GM12878 (cell line): ENCODE data around the gene NEURL4. TPM values are rescaled to one million over a fixed set of nuclear protein-coding genes. Genes with fewer than 3 reads are reported as not detected.

Experiments used
- ATAC-seq: fragments of 200-7000 bp; cut with Tn5 transposase; 3 replicates; pipeline ENCODE4 v1.9.1; 2020; ENCODE audit warnings: mild to moderate bottlenecking, moderate library complexity
- Bru-seq: library from RNA; stranded (reverse); fragments of 400-500 nt; gene quantifications from one replicate; lab custom pipeline; 2021; lab: Mats Ljungman, UMichigan
- BruChase-seq, 2 experiments: library from RNA; stranded (reverse); fragments of 400-500 nt; gene quantifications; one replicate each; lab custom pipeline; 2021; lab: Mats Ljungman, UMichigan
- BruUV-seq: library from RNA; stranded (reverse); fragments of 400-500 nt; replicated peaks from 2 replicates; lab custom pipeline; 2021; lab: Mats Ljungman, UMichigan
- CTCF ChIA-PET: fragments of 300-600 bp; sonication (Branson Sonifier 250); formaldehyde crosslinking; extraction: SDS; loops from one replicate; lab custom pipeline; 2021; ENCODE audit warnings: inconsistent platforms; lab: Yijun Ruan, JAX
- POLR2A ChIA-PET: fragments of 350-600 bp; formaldehyde crosslinking; extraction: SDS; loops from one replicate; lab custom pipeline; 2021; ENCODE audit warnings: inconsistent platforms; lab: Charles Lee
- RAD21 ChIA-PET: fragments of 300-600 bp; sonication (Branson Sonifier 250); formaldehyde crosslinking; loops from one replicate; lab custom pipeline; 2023; ENCODE audit warnings: antibody characterized with exemption; ENCODE audit not compliant: unreplicated experiment; lab: Charles Lee
- SMC1A ChIA-PET: fragments of 300-600 bp; sonication (Branson Sonifier 250); formaldehyde crosslinking; loops from one replicate; lab custom pipeline; 2023; ENCODE audit not compliant: unreplicated experiment, uncharacterized antibody; lab: Charles Lee
- DNase-seq: peaks from one replicate; pipeline ENCODE4 v3.0.0-alpha.2; 2011; ENCODE audit warnings: low read depth, low spot score
- FAIRE-seq: peaks from 3 replicates; lab custom pipeline; 2011; peaks lifted over from hg19 to GRCh38; lab: Jason Lieb, UNC
- H2AFZ ChIP-seq: 2 replicates; pipeline ENCODE4 v1.6.0; 2011; ENCODE audit warnings: low read depth, low read length, control low read depth; ENCODE audit not compliant: control insufficient read depth
- H3K27ac ChIP-seq: 2 replicates; pipeline ENCODE4 v1.5.1; 2011; ENCODE audit warnings: control low read depth; ENCODE audit not compliant: control insufficient read depth, insufficient read depth
- H3K27me3 ChIP-seq, 2 experiments: replicated peaks in 1 of 2; 2 replicates each; pipeline versions ENCODE4 v1.6.0 to v1.6.1; 2011; ENCODE audit warnings: low read length in 1 of 2; ENCODE audit not compliant: control insufficient read depth in 2 of 2, insufficient read depth in 2 of 2
- H3K36me3 ChIP-seq, 2 experiments: 2 replicates each; pipeline ENCODE4 v1.5.1; 2011; ENCODE audit warnings: low read length in 1 of 2; ENCODE audit not compliant: control insufficient read depth in 2 of 2, insufficient read depth in 2 of 2
- H3K4me1 ChIP-seq: 2 replicates; pipeline ENCODE4 v1.6.1; 2011; ENCODE audit warnings: mild to moderate bottlenecking, low read length, moderate library complexity, mixed read lengths; ENCODE audit not compliant: control insufficient read depth, insufficient read depth
- H3K4me2 ChIP-seq: 2 replicates; pipeline ENCODE4 v1.6.0; 2011; ENCODE audit warnings: control low read depth; ENCODE audit not compliant: control insufficient read depth, insufficient read depth
- H3K4me3 ChIP-seq: fragments of 200-600 bp; sonication (generic); 2 replicates; pipeline ENCODE4 v1.5.1; 2016
- H3K79me2 ChIP-seq: 2 replicates; pipeline ENCODE4 v1.6.0; 2011; ENCODE audit warnings: low read length; ENCODE audit not compliant: control insufficient read depth, insufficient read depth
- H3K9ac ChIP-seq: 2 replicates; pipeline ENCODE4 v1.8.0; 2011; ENCODE audit warnings: low read length, control low read depth, mixed read lengths; ENCODE audit not compliant: control insufficient read depth, insufficient read depth
- H3K9me3 ChIP-seq: replicated peaks from 3 replicates; pipeline ENCODE4 v1.5.1; 2011; ENCODE audit warnings: mild to moderate bottlenecking, low read length; ENCODE audit not compliant: control insufficient read depth, insufficient read depth
- H4K20me1 ChIP-seq: 2 replicates; pipeline ENCODE4 v1.6.0; 2011; ENCODE audit not compliant: control insufficient read depth, insufficient read depth
- EGR1 ChIP-seq, 2 experiments: IDR thresholded peaks; 1 replicate in 1 of 2; 2 replicates in 1 of 2; pipeline ENCODE4 v1.6.1; 2011 to 2012; ENCODE audit warnings: low read depth in 2 of 2, low read length in 2 of 2, borderline replicate concordance in 1 of 2, mild to moderate bottlenecking in 1 of 2, moderate library complexity in 1 of 2
- EZH2 ChIP-seq: IDR thresholded peaks from 2 replicates; pipeline ENCODE4 v1.6.1; 2012; ENCODE audit warnings: low read depth, mild to moderate bottlenecking, control low read depth, inconsistent platforms, low read length, borderline replicate concordance; ENCODE audit not compliant: control insufficient read depth
- KAT2A ChIP-seq: conservative IDR thresholded peaks from 2 replicates; pipeline ENCODE4 v1.6.1; 2011; ENCODE audit warnings: low read depth, low read length; ENCODE audit not compliant: control insufficient read depth
- NFYB ChIP-seq: IDR thresholded peaks from 2 replicates; pipeline ENCODE4 v1.6.1; 2011; ENCODE audit warnings: low read depth, mild to moderate bottlenecking, low read length, improper control_type of control experiment, moderate library complexity; ENCODE audit not compliant: insufficient read depth
- POLR2A ChIP-seq: IDR thresholded peaks from 2 replicates; pipeline ENCODE4 v1.6.1; 2011; ENCODE audit warnings: low read depth, mild to moderate bottlenecking, low read length
- RAD21 ChIP-seq: IDR thresholded peaks from 2 replicates; pipeline ENCODE4 v1.6.1; 2011; ENCODE audit warnings: mild to moderate bottlenecking, low read depth, low read length, moderate library complexity; ENCODE audit not compliant: insufficient read depth
- SIX5 ChIP-seq: IDR thresholded peaks from 2 replicates; pipeline ENCODE4 v1.6.1; 2011; ENCODE audit warnings: mild to moderate bottlenecking, low read depth, low read length, moderate library complexity; ENCODE audit not compliant: severe bottlenecking
- SMARCA5 ChIP-seq: fragments of 450-650 bp; IDR thresholded peaks from 2 replicates; pipeline ENCODE4 v1.6.1; 2017; ENCODE audit warnings: mild to moderate bottlenecking
- SRF ChIP-seq, 2 experiments: IDR thresholded peaks; 2 replicates each; pipeline ENCODE4 v1.6.1; 2011; ENCODE audit warnings: low read depth in 2 of 2, low read length in 2 of 2, mild to moderate bottlenecking in 1 of 2, moderate library complexity in 1 of 2
- ZBTB11 ChIP-seq: fragments of 450-650 bp; formaldehyde crosslinking; IDR thresholded peaks from 2 replicates; pipeline ENCODE4 v1.5.0; 2022; ENCODE audit warnings: mild to moderate bottlenecking, missing genetic modification characterization
- ZNF274 ChIP-seq: IDR thresholded peaks from one replicate; pipeline ENCODE4 v1.8.0; 2011; ENCODE audit not compliant: insufficient read length, insufficient read depth
- WGBS: methylation state at CpG from one replicate; pipeline ENCODE4 v1.1.6; 2016; ENCODE audit warnings: low lambda C conversion rate; ENCODE audit not compliant: insufficient replicate concordance, insufficient coverage; ENCODE audit errors: missing lambda C conversion rate; 5-methylcytosine and 5-hydroxymethylcytosine counted together
- in situ Hi-C: fragments of 300-500 bp; cut with MboI; formaldehyde crosslinking; loops from 9 replicates; pipeline ENCODE4 v1.14.3; 2018; ENCODE audit warnings: mixed read lengths
- intact Hi-C: fragments of 100-400 bp; cut with micrococcal nuclease; formaldehyde crosslinking; loops from one replicate; pipeline ENCODE4 v1.14.2; 2022; ENCODE audit not compliant: unreplicated experiment
- long read RNA-seq, 2 experiments: library from polyadenylated mRNA; unstranded; transcript quantifications; one replicate each; pipeline ENCODE4 v2.0.0, GENCODE V29; 2019 to 2020
- polyA minus RNA-seq, 3 experiments: library from RNA; depleted of rRNA, polyadenylated mRNA; stranded (reverse); fragments of >200 nt; gene quantifications; 2 replicates each; pipeline ENCODE4 v1.2.3, GENCODE V29; 2011
- polyA plus RNA-seq, 11 experiments: library from polyadenylated mRNA; depleted of rRNA in 4 of 11; unstranded in 6 of 11; stranded (reverse) in 5 of 11; fragments of >200 nt; fragmentation: Nextera tagmentation in 4 of 11; fragmentation: Illumina TruSeq in 1 of 11; extraction: Ambion mirVana in 4 of 11; extraction: Trizol in 1 of 11; gene quantifications; 1 replicate in 1 of 11; 2 replicates in 10 of 11; pipeline versions ENCODE4 v1.2.1 to v1.2.3, GENCODE V29; 2011 to 2016; ENCODE audit warnings: inconsistent platforms in 2 of 11, missing spikeins in 2 of 11, low read depth in 1 of 11
- total RNA-seq, 4 experiments: library from RNA; depleted of rRNA in 3 of 4; stranded (reverse); fragments of >200 nt in 3 of 4; fragmentation: Illumina TruSeq in 1 of 4; extraction: Trizol in 1 of 4; gene quantifications; 2 replicates each; pipeline versions ENCODE4 v1.2.1 to v1.2.3, GENCODE V29; 2013 to 2021
- TF ChIP-seq, protein P1 (sequence below): fragments of 450-650 bp; IDR thresholded peaks from 2 replicates; pipeline ENCODE4 v1.6.1; 2018; ENCODE audit warnings: mild to moderate bottlenecking, low read depth, moderate library complexity; ENCODE audit not compliant: partially characterized antibody

The NEURL4 gene
- total RNA-seq (2013; cell fraction: nucleolus; rRNA removed), result 37.7 and 42.5 TPM in 2 replicates
- total RNA-seq (2014; rRNA removed) (12.5 and 16.0 TPM in 2 replicates), total RNA-seq (2014; rRNA removed; fragmentation: Illumina TruSeq; extraction: Trizol) (8.2 and 8.7 TPM in 2 replicates), total RNA-seq (2021) (32.7 and 41.9 TPM in 2 replicates), polyA plus RNA-seq (2011; rRNA removed) (6.1 and 11.3 TPM in 2 replicates), polyA plus RNA-seq (2014; fragmentation: Illumina TruSeq; extraction: Trizol) (9.1 and 14.2 TPM in 2 replicates), polyA plus RNA-seq (2014; fragmentation: Nextera tagmentation; extraction: Ambion mirVana) (under 1 TPM; 0.03 to 0.26 TPM), polyA plus RNA-seq (2014; rRNA removed) (25.2 and 33.0 TPM in 2 replicates), polyA plus RNA-seq (2016; fragmentation: Nextera tagmentation; extraction: Ambion mirVana) (1 to 10 TPM; 2.9 to 3.6 TPM), polyA minus RNA-seq (2011; rRNA and poly(A)+ RNA removed) (14.3 and 14.5 TPM in 2 replicates), Bru-seq, nascent RNA (percentile 58 among the genes with signal in this experiment), BruChase-seq, experiment 1, labeled RNA remaining after a 6-hour chase (percentile 77 among the genes with signal in this experiment), BruChase-seq, experiment 2, labeled RNA remaining after a 2-hour chase (percentile 75 among the genes with signal in this experiment)
- 8.0 TPM for polyA plus RNA-seq (2011; ENCODE audit: low read depth)
- polyA plus RNA-seq (2011; cell fraction: cytosol; rRNA removed), result 13.5 and 14.1 TPM in 2 replicates
- polyA plus RNA-seq (2011; cell fraction: nucleus; rRNA removed), result 156 and 203 TPM in 2 replicates
- 18.3 and 19.2 TPM in 2 replicates for polyA plus RNA-seq (2012)
- 5.2 and 10.1 TPM in 2 replicates for polyA minus RNA-seq (2011; cell fraction: cytosol; rRNA and poly(A)+ RNA removed)
- 39.9 and 57.1 TPM in 2 replicates for polyA minus RNA-seq (2011; cell fraction: nucleus; rRNA and poly(A)+ RNA removed)
- long read RNA-seq, experiment 1, partial matches to known transcripts, result 1 of 1 reads
- long read RNA-seq, experiment 1, other reads (novel, unspliced or antisense), result 0 of 1 reads
- long read RNA-seq, experiment 2, result 0 reads

GRCh38 chr17:7328840-7329373 is at the start of gene NEURL4:
Gene NEURL4 (minus strand): TSS chr17:7329335. CDS start chr17:7329312, 23 bp downstream.
- Histone ChIP-seq H4K20me1 (no peaks in the 10 kb centered on the region), H3K36me3 (peaks cover 0 to 3% of the 10 kb centered on the region in 2 experiments; a peak in 2 of 4 replicates), H3K4me3 (peak within 1 kb of the TSS; percentile 99), H3K9me3 (no peaks in the 10 kb centered on the region), H2AFZ (peak within 1 kb of the TSS; percentile 99), H3K4me1 (peaks cover 27% of the 10 kb centered on the region), H3K4me2 (peak within 1 kb of the TSS; percentile 97), H3K79me2 (peaks cover 17% of the 10 kb centered on the region), H3K27ac (peak within 1 kb of the TSS; percentile 94), H3K27me3 (no peaks in the 10 kb centered on the region), H3K9ac (peak within 1 kb of the TSS; percentile 82)
- ATAC-seq, result peak; percentile 38
- POLR2A ChIA-PET, result interaction anchor here (0.9 to 3.2 kb wide), 14 partner anchors 8 to 232 kb away, joined by 3 to 31 read pairs (median 6); partner anchors contain the start of genes ACAP1, GABARAP and TMEM256
- FAIRE-seq, result peak; percentile 54
- intact Hi-C loops (loop anchor here (2.0 kb wide), 1 partner anchor 22 kb away; the partner anchor contains the start of gene EIF5A), in situ Hi-C loops (no loop called here)
- CTCF ChIA-PET, result interaction anchor here (0.8 to 7.9 kb wide), 8 partner anchors 8 to 283 kb away, joined by 3 to 49 read pairs (median 4); partner anchors contain the start of genes ACAP1 and SLC2A4
- SMC1A ChIA-PET, result interaction anchor here (1.0 to 2.3 kb wide), 9 partner anchors 9 to 359 kb away, joined by 3 to 18 read pairs (median 4); partner anchors contain the start of genes ACAP1, GPS2, TMEM102 and TP53
- no peak for DNase-seq
- under 1% methylated on average over 44 of the region's 50 CpGs for WGBS
- RAD21 ChIA-PET, result interaction anchor here (0.9 to 2.4 kb wide), 9 partner anchors 9 to 232 kb away, joined by 3 to 11 read pairs (median 6); partner anchors contain the start of genes ACADVL, DLG4, SENP3 and TMEM256
- no TSS peak for BruUV-seq
- TF ChIP-seq SMARCA5 (no peak), EGR1 (IDR thresholded peaks at IDR 0.05; ENCODE audit: borderline replicate concordance in 1 of 2, low read depth in 2 of 2, low read length in 2 of 2) (peak in 1 of 2 experiments; percentile 62; a peak in 2 of 3 replicates), EZH2 (no peak), RAD21 (no peak), ZNF274 (no peak), NFYB (no peak), SRF (IDR thresholded peaks at IDR 0.05; ENCODE audit: low read depth in 2 of 2, low read length in 2 of 2) (no peak), POLR2A (peak; percentile 21; the same call in 1 of the 2 replicates), ZBTB11 (CRISPR knock-in tag) (no peak), KAT2A (no peak), SIX5 (peak; percentile 28)
- TF ChIP-seq, protein P1, sequence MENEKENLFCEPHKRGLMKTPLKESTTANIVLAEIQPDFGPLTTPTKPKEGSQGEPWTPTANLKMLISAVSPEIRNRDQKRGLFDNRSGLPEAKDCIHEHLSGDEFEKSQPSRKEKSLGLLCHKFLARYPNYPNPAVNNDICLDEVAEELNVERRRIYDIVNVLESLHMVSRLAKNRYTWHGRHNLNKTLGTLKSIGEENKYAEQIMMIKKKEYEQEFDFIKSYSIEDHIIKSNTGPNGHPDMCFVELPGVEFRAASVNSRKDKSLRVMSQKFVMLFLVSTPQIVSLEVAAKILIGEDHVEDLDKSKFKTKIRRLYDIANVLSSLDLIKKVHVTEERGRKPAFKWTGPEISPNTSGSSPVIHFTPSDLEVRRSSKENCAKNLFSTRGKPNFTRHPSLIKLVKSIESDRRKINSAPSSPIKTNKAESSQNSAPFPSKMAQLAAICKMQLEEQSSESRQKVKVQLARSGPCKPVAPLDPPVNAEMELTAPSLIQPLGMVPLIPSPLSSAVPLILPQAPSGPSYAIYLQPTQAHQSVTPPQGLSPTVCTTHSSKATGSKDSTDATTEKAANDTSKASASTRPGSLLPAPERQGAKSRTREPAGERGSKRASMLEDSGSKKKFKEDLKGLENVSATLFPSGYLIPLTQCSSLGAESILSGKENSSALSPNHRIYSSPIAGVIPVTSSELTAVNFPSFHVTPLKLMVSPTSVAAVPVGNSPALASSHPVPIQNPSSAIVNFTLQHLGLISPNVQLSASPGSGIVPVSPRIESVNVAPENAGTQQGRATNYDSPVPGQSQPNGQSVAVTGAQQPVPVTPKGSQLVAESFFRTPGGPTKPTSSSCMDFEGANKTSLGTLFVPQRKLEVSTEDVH, result no peak
